Embryonic facial prominence (tissue), 1 donor: ENCODE measurements around the gene TMSB4Y.

Source experiments
- DNase-seq: peaks from one replicate; pipeline ENCODE4 v3.0.0-alpha.2; 2016; ENCODE audit errors: extremely low spot score

TMSB4Y gene

DNA sequence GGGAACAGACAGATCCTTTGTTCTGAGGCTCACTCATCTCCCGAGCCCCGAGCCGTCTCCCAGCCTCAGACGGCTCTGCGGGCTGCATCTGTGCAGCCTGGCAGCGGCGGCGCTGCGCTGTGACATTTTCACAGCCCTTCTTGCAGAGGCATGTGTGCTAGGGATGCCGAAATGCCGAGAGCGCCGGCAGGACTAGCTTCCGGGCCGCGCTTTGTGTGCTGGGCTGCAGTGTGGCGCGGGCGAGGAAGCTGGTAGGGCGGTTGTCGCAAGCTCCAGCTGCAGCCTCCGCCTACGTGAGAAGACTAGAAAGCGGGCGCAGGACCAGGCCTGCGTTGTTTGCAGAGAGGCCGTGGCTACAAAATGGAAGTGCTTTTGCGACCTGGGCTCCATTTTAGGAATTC, at the start of gene TMSB4Y:
TSS of gene TMSB4Y (plus strand) at position 332 of the 401 bp plus-strand sequence.
- DNase-seq: peak; percentile 7

DNA sequence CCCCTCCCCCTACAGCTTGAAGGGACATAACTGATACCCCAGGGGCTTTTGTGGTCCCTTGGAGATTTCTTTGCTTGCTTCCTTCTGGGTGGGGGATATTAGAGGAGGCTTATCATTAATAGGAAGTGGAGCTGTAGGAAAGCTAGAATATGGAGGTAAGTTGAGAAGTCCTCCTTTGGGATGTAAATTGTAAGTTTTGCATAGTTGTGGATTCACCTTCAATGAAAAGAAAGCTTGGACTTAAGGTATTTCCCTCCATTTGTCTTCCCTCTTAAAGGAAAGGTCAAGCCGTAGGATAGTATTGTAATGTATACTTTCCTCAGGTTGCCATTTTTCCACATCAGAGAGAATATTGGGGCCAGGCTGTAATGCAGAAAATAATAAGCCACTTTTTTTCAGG, 39.5 kb upstream of the TMSB4Y start:
- no peak for DNase-seq

DNA sequence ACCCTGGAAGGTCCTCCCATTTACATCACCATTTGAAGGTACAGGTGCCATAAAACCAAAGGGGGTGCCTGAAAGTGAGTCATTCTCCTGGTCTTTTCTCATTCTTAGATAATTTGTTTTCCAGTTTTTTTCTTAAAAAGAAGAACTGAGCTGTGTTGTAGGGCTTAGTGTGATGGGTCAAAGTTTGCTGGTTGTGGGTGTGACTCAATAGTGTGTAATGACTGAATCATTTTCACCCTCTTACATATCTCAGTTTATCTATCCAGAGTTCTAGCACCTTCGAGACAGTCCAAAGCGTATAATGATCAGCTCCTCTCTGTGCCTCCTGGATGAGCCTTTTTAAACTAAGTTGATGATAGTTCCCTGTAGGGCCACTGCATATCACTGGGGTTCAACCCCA, 32.6 kb upstream of the TMSB4Y start:
- no peak for DNase-seq

DNA sequence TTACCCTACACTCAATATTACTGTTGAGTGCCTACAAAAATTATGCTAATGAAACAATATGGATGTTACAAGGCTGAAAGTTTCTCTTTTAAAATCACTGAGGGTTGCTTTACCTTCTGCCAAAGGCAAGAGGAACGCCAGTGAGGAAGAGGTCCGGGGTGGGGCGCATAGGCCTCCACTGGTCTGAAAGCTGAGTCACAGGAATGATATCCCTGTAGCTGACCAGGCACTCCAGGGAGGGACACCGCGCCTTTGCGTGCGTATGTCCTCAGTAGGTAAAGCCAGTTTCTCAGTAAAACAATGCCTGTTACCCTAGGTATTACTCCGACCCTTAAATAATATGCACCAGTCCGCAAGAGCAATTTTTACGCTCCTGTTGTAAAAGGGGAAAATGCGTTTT, 1.4 kb upstream of the TMSB4Y start:
- DNase-seq: no peak

DNA sequence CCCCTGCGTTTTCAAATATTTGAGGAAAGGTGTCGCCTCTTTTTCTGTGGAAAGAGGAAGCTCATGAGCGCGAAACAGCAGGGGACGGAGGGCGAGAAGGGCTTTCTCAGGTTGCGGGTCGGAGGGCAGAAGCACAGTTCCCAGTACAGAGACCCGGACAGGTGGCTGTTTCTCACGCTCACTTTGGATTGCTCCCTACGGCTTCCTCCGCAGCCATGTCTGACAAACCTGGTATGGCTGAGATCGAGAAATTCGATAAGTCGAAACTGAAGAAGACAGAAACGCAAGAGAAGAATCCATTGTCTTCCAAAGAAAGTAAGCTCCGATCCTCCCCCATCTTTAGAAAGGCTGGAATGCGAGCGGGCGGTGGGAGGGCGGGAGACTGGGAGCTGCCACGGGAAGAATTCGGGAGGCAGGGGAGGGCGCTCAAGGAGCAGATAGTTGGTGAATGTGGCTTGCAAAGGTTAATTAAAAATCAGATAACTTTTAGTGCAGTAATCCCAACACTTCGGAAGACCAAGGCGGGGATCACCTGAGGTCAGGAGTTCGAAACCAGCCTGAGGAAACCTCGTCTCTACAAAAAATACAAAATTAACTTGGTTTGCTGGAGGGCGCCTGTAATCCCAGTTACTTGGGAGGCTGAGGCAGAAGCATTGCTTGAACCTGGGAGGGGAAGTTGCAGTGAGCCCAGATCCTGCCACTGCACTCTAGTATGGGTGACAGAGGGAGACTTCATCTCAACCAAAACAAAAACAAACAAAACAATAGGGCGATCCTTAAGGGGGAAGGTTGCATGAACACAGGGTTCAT, 627 bp downstream of the TMSB4Y start:
- DNase-seq: peak; percentile 6

DNA sequence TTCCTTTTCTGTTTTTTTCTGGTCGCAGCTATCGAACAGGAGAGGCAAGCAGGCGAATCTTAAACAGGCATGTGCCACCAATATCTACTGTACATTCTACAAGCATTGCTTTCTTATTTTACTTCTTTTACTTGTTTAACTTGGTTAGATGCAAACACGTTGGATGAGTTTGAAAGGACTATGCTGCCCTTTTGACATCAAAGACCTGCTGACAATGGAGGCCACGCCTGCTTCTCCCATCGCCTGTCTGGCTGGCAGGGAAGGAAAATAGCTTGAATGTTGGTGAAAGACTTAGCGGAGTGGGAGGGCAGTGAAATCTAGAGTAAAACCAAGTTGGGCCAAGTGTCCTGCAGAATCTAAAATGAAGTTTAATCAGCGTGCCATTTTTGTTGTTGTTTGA, 1.5 kb downstream of the TMSB4Y start:
- no peak for DNase-seq

DNA sequence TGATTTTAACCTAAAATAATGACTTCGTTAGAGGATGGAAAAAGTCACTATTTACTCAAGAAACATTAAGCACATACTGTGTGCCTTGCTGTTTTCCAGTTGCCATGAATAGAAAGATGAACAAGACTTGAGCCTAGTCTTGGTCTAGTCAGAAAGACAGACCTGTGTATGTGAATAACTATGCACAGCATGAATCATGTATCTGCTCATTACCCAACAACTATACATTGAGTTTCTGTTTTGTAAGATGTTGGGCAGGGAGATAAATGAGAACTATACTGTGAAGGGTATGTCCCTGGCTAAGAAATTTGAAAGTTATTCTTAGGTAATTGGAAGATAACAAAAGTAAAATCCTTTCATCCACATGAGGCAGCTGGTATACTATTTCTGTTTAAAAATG, 4.3 kb downstream of the TMSB4Y start:
- no peak for DNase-seq

DNA sequence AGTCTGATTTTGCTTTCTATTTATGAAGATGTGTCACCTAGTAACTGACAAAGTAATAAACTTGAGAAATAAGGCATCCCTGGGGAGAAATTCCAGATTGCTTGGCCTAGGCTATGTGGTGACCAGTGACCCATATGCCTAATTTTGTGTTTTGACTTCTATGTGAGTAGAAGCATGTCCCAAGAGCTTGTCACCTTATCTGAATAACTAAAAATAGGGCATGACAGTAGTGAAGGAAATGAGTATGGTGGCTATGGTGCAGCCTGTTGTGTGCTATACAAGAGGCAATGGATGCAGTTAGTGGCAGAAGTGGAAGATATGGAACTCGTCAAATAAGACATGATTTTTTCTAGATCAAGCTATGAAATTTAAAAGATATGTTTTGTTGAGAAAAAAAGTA, 15.3 kb downstream of the TMSB4Y start:
- no peak for DNase-seq

DNA sequence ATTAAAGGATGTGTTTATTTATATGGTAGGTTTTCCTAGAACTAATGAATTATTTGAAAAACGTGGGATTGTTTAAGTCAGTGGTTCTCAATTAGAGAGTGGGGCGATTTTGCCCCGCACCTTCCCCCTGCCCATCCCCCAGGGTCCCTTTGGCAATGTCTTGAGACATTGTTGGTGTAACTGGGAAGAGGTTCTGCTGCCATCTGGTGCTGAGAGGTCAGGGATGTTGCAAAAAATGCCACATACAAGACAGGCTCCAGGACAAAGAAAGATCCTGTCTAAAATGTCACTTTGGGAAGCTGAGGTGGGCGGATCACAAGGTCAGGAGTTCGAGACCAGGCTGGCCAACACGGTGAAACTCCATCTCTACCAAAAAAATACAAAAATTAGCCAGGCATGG, 25.8 kb downstream of the TMSB4Y start:
- DNase-seq: no peak

DNA sequence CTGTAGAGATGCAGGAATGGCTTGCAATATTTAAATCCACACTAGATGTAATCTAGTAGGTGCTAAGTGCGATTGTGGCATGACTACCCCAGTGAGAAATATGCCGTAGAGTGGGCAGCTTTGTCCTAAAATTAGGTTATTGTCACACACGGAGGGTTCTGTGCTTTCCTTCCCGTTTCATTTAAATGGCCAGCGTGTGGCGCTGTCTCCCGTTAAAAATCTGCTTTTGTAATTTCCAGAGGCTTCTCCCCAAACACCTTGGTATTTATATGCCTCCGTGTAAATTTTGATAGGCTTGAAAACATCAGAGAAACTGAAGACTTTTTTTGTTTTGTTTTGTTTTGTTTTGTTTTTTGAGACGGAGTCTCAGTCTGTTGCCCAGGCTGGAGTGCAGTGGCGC, 34.9 kb downstream of the TMSB4Y start:
- DNase-seq: no peak

DNA sequence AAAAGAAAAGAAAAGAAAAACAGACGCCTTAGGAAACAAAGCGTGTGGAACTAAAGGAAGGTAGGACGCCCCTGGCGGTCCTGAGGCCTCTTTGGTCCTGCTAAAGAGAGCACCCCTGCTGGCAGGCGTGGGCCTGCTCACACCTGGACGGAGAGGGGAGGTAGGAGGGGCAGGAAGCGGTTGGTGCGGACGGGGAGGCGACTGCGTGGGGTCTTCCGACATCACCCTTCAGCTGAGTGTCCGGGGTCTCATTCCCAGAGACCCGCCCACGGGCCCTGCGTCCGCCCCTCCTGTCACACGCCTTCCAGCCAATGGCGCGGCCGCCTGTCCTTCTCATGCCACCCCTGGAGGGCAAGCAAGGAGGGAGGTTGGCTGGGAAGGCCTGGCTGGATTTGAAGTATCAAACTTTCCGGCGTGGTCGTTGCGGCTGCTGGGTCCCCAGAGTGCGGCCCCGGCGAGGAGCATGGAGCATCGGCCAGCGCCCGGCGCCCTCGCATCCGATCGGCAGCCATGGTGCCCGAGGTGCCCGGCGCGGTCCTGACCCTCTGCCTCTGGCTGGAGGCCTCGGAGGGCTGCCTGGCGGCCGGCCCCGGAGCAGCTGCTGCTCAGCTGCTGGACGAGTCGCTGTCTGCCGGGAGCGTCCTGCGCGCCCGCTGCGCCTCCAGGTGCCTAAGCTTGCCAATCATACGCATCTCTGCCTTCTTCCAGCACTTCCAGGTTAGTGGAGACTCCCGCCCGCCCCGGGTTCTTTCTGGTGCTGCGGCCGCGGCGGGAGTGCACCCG, 47.8 kb downstream of the TMSB4Y start:
- DNase-seq: no peak

DNA sequence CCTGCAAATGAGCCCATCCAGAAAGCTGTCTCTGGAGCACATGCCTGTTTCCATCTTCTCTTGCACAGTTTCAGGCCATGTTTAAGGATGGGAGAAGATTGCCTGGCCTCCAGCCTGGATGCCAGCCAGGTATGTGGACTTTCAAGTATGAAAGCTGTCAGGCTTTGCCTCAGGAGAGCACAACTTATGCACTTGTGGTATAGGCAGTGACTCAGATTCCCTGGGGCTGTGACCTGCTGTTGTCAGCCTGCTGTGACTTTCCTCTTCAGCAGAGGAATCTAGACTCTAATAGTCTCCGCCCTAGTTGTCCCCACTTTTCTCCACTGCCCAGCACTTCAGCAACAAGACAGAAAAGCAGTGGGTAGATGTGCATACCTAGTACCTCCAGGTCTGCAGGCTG, 51.0 kb downstream of the TMSB4Y start:
- no peak for DNase-seq
